ENCODE measurements around the gene RPS6KA2.
"Not testable (repeated sequence)": the region's sequence is repeated elsewhere in the genome, so short reads cannot be mapped to it uniquely, and the experiment has no call there.

The RPS6KA2 gene

GRCh38 chr6:166635013-166635970 is 8.2 kb upstream of the RPS6KA2 start:
- DNase-seq (ENCODE audit: low read depth in 2 of 2), result no peak

- not testable (repeated sequence) for DNase-seq (ENCODE audit: low read depth in 2 of 2)
Observed at GRCh38 chr6:166634581-166634980, 7.5 kb upstream of the RPS6KA2 start.

GRCh38 chr6:166633732-166634535 is 6.9 kb upstream of the RPS6KA2 start:
- no peak for DNase-seq (ENCODE audit: low read depth in 2 of 2)

- no peak for DNase-seq (ENCODE audit: low read depth in 2 of 2)
Observed at GRCh38 chr6:166632731-166633130, 5.7 kb upstream of the RPS6KA2 start.

GRCh38 chr6:166630462-166630861 is 3.4 kb upstream of the RPS6KA2 start:
- no peak for DNase-seq (ENCODE audit: low read depth in 2 of 2)

- no peak for DNase-seq (ENCODE audit: low read depth in 2 of 2)
Observed at GRCh38 chr6:166629628-166630027, 2.6 kb upstream of the RPS6KA2 start.

- peak in 1 of 2 donors; percentile 40 for DNase-seq (ENCODE audit: low read depth in 2 of 2)
Observed at GRCh38 chr6:166627875-166628801, 1.1 kb upstream of the RPS6KA2 start.

- DNase-seq (ENCODE audit: low read depth in 2 of 2), result no peak
Observed at GRCh38 chr6:166626177-166627032, 646 bp downstream of the RPS6KA2 start.

- no peak for DNase-seq (ENCODE audit: low read depth in 2 of 2)
Observed at GRCh38 chr6:166625356-166625755, 1.7 kb downstream of the RPS6KA2 start.

- no peak for DNase-seq (ENCODE audit: low read depth in 2 of 2)
Observed at GRCh38 chr6:166624275-166624674, 2.8 kb downstream of the RPS6KA2 start.

GRCh38 chr6:166623318-166623717 is 3.7 kb downstream of the RPS6KA2 start:
- DNase-seq (ENCODE audit: low read depth in 2 of 2), result no peak

- no peak for DNase-seq (ENCODE audit: low read depth in 2 of 2)
Observed at GRCh38 chr6:166621114-166621540, 5.9 kb downstream of the RPS6KA2 start.

- DNase-seq (ENCODE audit: low read depth in 2 of 2), result no peak
Observed at GRCh38 chr6:166620478-166621113, 6.5 kb downstream of the RPS6KA2 start.

GRCh38 chr6:166619912-166620311 is 7.1 kb downstream of the RPS6KA2 start:
- no peak for DNase-seq (ENCODE audit: low read depth in 2 of 2)

GRCh38 chr6:166618866-166619761 is 7.9 kb downstream of the RPS6KA2 start:
- DNase-seq (ENCODE audit: low read depth in 2 of 2), result no peak

- no peak for DNase-seq (ENCODE audit: low read depth in 2 of 2)
Observed at GRCh38 chr6:166618251-166618650, 8.8 kb downstream of the RPS6KA2 start.

- DNase-seq (ENCODE audit: low read depth in 2 of 2), result no peak
Observed at GRCh38 chr6:166617359-166617758, 9.7 kb downstream of the RPS6KA2 start.

GRCh38 chr6:166616261-166617238 is 10.5 kb downstream of the RPS6KA2 start:
- DNase-seq (ENCODE audit: low read depth in 2 of 2), result no peak
